Neural cell (in vitro differentiated cells): ENCODE data around the gene TMEM187. TPM values are rescaled to one million over a fixed set of nuclear protein-coding genes. Genes with fewer than 3 reads are reported as not detected.

Experiments used
- H2AFZ ChIP-seq: fragments of 200-600, 300-800 bp; sonication (generic), shearing (Covaris generic); 2 replicates; pipeline ENCODE4 v1.6.0; 2014; ENCODE audit warnings: low read depth, mild to moderate bottlenecking, antibody characterized with exemption, low read length, moderate library complexity
- H3F3A ChIP-seq: fragments of 200-600 bp; shearing (Covaris generic); 2 replicates; pipeline ENCODE4 v1.6.1; 2016; ENCODE audit warnings: mild to moderate bottlenecking, moderate library complexity, mixed read lengths, antibody characterized with exemption, low read length; ENCODE audit not compliant: insufficient read depth, poor library complexity, severe bottlenecking
- H3K27ac ChIP-seq: fragments of 200-600, 300-800 bp; sonication (generic), shearing (Covaris generic); 2 replicates; pipeline ENCODE4 v1.5.1; 2014; ENCODE audit warnings: mild to moderate bottlenecking, low read length, moderate library complexity
- H3K27me3 ChIP-seq: fragments of 300-800, 200-600 bp; sonication (generic), shearing (Covaris generic); 2 replicates; pipeline ENCODE4 v1.6.0; 2014; ENCODE audit warnings: mild to moderate bottlenecking, low read depth, low read length, moderate library complexity; ENCODE audit not compliant: insufficient read depth
- H3K36me3 ChIP-seq: fragments of 300-800, 200-600 bp; sonication (generic), shearing (Covaris generic); 2 replicates; pipeline ENCODE4 v1.5.1; 2014; ENCODE audit warnings: mild to moderate bottlenecking, antibody characterized with exemption, low read length, moderate library complexity; ENCODE audit not compliant: insufficient read depth
- H3K4me2 ChIP-seq: fragments of 300-800, 200-600 bp; sonication (generic), shearing (Covaris generic); 2 replicates; pipeline ENCODE4 v1.6.0; 2014; ENCODE audit warnings: mild to moderate bottlenecking, low read length
- H3K4me3 ChIP-seq: fragments of 300-800, 200-600 bp; sonication (generic), shearing (Covaris generic); 2 replicates; pipeline ENCODE4 v1.5.1; 2014; ENCODE audit warnings: mild to moderate bottlenecking, low read length, moderate library complexity
- H3K79me2 ChIP-seq: fragments of 200-600 bp; shearing (Covaris generic); replicated peaks from 2 replicates; pipeline ENCODE4 v1.6.0; 2014; ENCODE audit warnings: mild to moderate bottlenecking, low read length, moderate library complexity; ENCODE audit not compliant: insufficient read depth
- H3K9ac ChIP-seq: fragments of 300-800, 200-600 bp; sonication (generic), shearing (Covaris generic); 2 replicates; pipeline ENCODE4 v1.6.1; 2016; ENCODE audit warnings: mild to moderate bottlenecking, low read length, mixed read lengths
- H3K9me2 ChIP-seq: fragments of 200-600 bp; shearing (Covaris generic); 2 replicates; pipeline ENCODE4 v1.6.1; 2016; ENCODE audit warnings: mild to moderate bottlenecking, low read length, mixed read lengths; ENCODE audit not compliant: insufficient read depth
- H3K9me3 ChIP-seq: fragments of 200-600, 300-800 bp; sonication (generic), shearing (Covaris generic); 2 replicates; pipeline ENCODE4 v1.6.1; 2016; ENCODE audit warnings: mild to moderate bottlenecking, mixed run types, low read length, moderate library complexity, mixed read lengths
- H4K20me1 ChIP-seq: fragments of 200-600 bp; shearing (Covaris generic); 2 replicates; pipeline ENCODE4 v1.6.1; 2016; ENCODE audit warnings: mild to moderate bottlenecking, mixed run types; ENCODE audit not compliant: insufficient read depth
- EP300 ChIP-seq: fragments of 450-650 bp; conservative IDR thresholded peaks from 2 replicates; pipeline ENCODE4 v1.6.1; 2014; ENCODE audit warnings: antibody characterized with exemption, mild to moderate bottlenecking, moderate library complexity; ENCODE audit not compliant: poor library complexity, severe bottlenecking
- EZH2 ChIP-seq: fragments of 200-600, 300-800 bp; shearing (Covaris generic), sonication (generic); IDR thresholded peaks from 2 replicates; pipeline ENCODE4 v1.6.1; 2014; ENCODE audit warnings: antibody characterized with exemption, low read length, borderline replicate concordance, mild to moderate bottlenecking; ENCODE audit not compliant: insufficient read depth, poor library complexity, severe bottlenecking
- MXI1 ChIP-seq: fragments of 450-650 bp; conservative IDR thresholded peaks from 2 replicates; pipeline ENCODE4 v1.6.1; 2014; ENCODE audit warnings: antibody characterized with exemption, mild to moderate bottlenecking; ENCODE audit not compliant: poor library complexity, severe bottlenecking
- POLR2AphosphoS5 ChIP-seq: IDR thresholded peaks from 2 replicates; pipeline ENCODE4 v1.6.1; 2012
- RAD21 ChIP-seq: fragments of 450-650 bp; conservative IDR thresholded peaks from 2 replicates; pipeline ENCODE4 v1.6.1; 2014; ENCODE audit warnings: antibody characterized with exemption, mild to moderate bottlenecking, moderate library complexity
- SMC3 ChIP-seq: fragments of 450-650 bp; conservative IDR thresholded peaks from 2 replicates; pipeline ENCODE4 v1.6.1; 2014; ENCODE audit warnings: antibody characterized with exemption, mild to moderate bottlenecking, moderate library complexity; ENCODE audit not compliant: poor library complexity
- TAF1 ChIP-seq: IDR thresholded peaks from 2 replicates; pipeline ENCODE4 v1.6.1; 2012; ENCODE audit warnings: low read depth
- polyA plus RNA-seq: library from polyadenylated mRNA; depleted of rRNA; stranded (reverse); fragments of >200 nt; gene quantifications from 2 replicates; pipeline ENCODE4 v1.2.3, GENCODE V29; 2014
- TF ChIP-seq, protein P1 (sequence below): fragments of 450-650 bp; IDR thresholded peaks from 2 replicates; pipeline ENCODE4 v1.5.1; 2014; ENCODE audit warnings: antibody characterized with exemption, mild to moderate bottlenecking, moderate library complexity; ENCODE audit not compliant: poor library complexity, severe bottlenecking
- TF ChIP-seq, protein P2 (sequence below): IDR thresholded peaks from 2 replicates; pipeline ENCODE4 v1.6.1; 2012; ENCODE audit warnings: borderline replicate concordance

The TMEM187 gene
- polyA plus RNA-seq, 1 donor from 2014 or later: 5.2 TPM

DNA sequence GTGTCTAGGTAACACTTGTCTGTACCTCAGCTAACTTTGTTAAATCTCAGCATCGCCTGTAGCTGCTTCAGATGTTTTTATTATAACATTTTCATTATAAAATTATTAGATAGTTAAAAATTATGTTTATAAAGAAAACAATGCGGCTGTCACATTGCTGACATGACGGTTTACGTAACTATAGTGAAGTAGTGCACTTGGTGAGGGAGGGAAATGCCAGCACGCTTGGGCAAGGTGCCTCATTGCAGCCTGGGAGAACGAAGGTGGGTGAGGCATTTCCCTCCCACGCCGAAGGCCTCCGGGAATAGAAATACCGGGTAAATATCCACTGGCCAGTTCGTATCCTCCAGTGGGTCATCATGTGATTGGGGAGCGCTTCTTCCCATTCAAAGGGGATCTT is 15.9 kb downstream of the TMEM187 start:
- Histone ChIP-seq H3K9me2 (no peaks in the 10 kb centered on the region), H3K79me2 (no peaks in the 10 kb centered on the region), H3K9me3 (no peaks in the 10 kb centered on the region), H3K27ac (no peak overlapping the region), H3K9ac (no peak overlapping the region), H3F3A (no peaks in the 10 kb centered on the region), H3K4me2 (no peak overlapping the region), H4K20me1 (no peaks in the 10 kb centered on the region), H2AFZ (no peak overlapping the region), H3K27me3 (no peaks in the 10 kb centered on the region), H3K4me3 (no peak overlapping the region), H3K36me3 (no peaks in the 10 kb centered on the region)
- TF ChIP-seq EZH2 (no peak), SMC3 (no peak), TAF1 (no peak), POLR2AphosphoS5 (no peak), EP300 (no peak), RAD21 (no peak), MXI1 (no peak)
- TF ChIP-seq, protein P1, sequence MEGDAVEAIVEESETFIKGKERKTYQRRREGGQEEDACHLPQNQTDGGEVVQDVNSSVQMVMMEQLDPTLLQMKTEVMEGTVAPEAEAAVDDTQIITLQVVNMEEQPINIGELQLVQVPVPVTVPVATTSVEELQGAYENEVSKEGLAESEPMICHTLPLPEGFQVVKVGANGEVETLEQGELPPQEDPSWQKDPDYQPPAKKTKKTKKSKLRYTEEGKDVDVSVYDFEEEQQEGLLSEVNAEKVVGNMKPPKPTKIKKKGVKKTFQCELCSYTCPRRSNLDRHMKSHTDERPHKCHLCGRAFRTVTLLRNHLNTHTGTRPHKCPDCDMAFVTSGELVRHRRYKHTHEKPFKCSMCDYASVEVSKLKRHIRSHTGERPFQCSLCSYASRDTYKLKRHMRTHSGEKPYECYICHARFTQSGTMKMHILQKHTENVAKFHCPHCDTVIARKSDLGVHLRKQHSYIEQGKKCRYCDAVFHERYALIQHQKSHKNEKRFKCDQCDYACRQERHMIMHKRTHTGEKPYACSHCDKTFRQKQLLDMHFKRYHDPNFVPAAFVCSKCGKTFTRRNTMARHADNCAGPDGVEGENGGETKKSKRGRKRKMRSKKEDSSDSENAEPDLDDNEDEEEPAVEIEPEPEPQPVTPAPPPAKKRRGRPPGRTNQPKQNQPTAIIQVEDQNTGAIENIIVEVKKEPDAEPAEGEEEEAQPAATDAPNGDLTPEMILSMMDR: no peak
- TF ChIP-seq, protein P2, sequence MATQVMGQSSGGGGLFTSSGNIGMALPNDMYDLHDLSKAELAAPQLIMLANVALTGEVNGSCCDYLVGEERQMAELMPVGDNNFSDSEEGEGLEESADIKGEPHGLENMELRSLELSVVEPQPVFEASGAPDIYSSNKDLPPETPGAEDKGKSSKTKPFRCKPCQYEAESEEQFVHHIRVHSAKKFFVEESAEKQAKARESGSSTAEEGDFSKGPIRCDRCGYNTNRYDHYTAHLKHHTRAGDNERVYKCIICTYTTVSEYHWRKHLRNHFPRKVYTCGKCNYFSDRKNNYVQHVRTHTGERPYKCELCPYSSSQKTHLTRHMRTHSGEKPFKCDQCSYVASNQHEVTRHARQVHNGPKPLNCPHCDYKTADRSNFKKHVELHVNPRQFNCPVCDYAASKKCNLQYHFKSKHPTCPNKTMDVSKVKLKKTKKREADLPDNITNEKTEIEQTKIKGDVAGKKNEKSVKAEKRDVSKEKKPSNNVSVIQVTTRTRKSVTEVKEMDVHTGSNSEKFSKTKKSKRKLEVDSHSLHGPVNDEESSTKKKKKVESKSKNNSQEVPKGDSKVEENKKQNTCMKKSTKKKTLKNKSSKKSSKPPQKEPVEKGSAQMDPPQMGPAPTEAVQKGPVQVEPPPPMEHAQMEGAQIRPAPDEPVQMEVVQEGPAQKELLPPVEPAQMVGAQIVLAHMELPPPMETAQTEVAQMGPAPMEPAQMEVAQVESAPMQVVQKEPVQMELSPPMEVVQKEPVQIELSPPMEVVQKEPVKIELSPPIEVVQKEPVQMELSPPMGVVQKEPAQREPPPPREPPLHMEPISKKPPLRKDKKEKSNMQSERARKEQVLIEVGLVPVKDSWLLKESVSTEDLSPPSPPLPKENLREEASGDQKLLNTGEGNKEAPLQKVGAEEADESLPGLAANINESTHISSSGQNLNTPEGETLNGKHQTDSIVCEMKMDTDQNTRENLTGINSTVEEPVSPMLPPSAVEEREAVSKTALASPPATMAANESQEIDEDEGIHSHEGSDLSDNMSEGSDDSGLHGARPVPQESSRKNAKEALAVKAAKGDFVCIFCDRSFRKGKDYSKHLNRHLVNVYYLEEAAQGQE: no peak

DNA sequence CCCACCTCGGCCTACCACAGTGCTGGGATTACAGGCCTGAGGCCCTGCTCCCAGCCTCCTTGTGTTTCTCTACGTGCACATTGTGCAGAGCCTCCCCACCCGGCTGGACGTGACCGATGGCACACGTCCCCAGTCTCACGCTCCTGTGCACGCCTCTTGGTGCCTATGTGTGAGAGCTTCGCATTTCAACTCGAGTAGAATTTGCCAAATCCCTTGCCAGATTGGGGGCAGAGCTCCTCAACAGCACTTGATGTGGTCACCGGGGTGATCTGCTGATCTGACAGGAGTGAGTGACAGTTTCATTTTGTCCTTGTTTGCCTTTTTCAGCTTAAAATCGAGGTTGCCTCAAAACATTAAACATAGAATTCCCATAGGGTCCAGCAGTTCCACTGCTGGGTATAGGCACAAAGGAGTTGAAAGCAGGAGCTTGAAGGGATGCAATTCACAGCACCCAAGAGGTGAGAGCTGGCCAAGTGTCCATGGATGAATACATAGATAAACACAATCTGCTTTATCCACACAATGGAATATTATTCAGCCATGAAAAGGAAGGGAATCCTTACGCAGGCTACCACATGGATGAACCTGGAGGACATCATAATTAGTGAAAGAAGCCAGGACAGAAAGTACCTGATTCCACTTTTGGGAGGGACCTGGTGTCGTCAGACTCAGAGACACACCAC is 17.6 kb downstream of the TMEM187 start:
- Histone ChIP-seq H2AFZ (no peak overlapping the region), H3K9me3 (no peaks in the 10 kb centered on the region), H4K20me1 (no peaks in the 10 kb centered on the region), H3K4me3 (no peak overlapping the region), H3K9me2 (no peaks in the 10 kb centered on the region), H3K79me2 (no peaks in the 10 kb centered on the region), H3F3A (no peaks in the 10 kb centered on the region), H3K27ac (no peak overlapping the region), H3K9ac (no peak overlapping the region), H3K4me2 (no peak overlapping the region), H3K36me3 (no peaks in the 10 kb centered on the region), H3K27me3 (no peaks in the 10 kb centered on the region)
- TF ChIP-seq EP300 (no peak), SMC3 (no peak), MXI1 (no peak), POLR2AphosphoS5 (no peak), EZH2 (no peak), TAF1 (no peak)
- TF ChIP-seq, protein P2: no peak
- TF ChIP-seq, protein P1: no peak
